COR-L47 (cell line): ENCODE measurements around the gene POLR3C.
"Not testable (repeated sequence)": the region's sequence is repeated elsewhere in the genome, so short reads cannot be mapped to it uniquely, and the experiment has no call there.

Experiments used
- DNase-seq: peaks from one replicate; lab custom pipeline; 2025; lab: John Stamatoyannopoulos, UW

POLR3C gene

GRCh38 chr1:145822779-145823331, 1.1 kb upstream of the POLR3C start:
- DNase-seq, result not testable (repeated sequence)

GRCh38 chr1:145824499-145824842, 471 bp downstream of the POLR3C start:
- DNase-seq, result no peak

- no peak for DNase-seq
These were observed 2.0 kb downstream of the POLR3C start for GRCh38 chr1:145826030-145826429.

GRCh38 chr1:145827966-145828365, 4.0 kb downstream of the POLR3C start:
- no peak for DNase-seq

GRCh38 chr1:145828367-145829026, 4.5 kb downstream of the POLR3C start:
- no peak for DNase-seq

- DNase-seq, result not testable (repeated sequence)
These were observed 6.8 kb downstream of the POLR3C start for GRCh38 chr1:145830810-145831209.

GRCh38 chr1:145837656-145838055, 13.7 kb downstream of the POLR3C start:
- no peak for DNase-seq

GRCh38 chr1:145843031-145843430, 19.0 kb downstream of the POLR3C start:
- no peak for DNase-seq

GRCh38 chr1:145845144-145845513, 21.1 kb downstream of the POLR3C start:
- no peak for DNase-seq

- peak; percentile 64 for DNase-seq
These were observed 21.6 kb downstream of the POLR3C start, which contains the start of gene NUDT17 for GRCh38 chr1:145845514-145846161. Gene NUDT17, plus strand, starts transcription at chr1:145845630. Its CDS starts 11 bp downstream, at chr1:145845641.

- DNase-seq, result no peak
These were observed 22.2 kb downstream of the POLR3C start for GRCh38 chr1:145846201-145846612.

GRCh38 chr1:145847827-145848226, 23.8 kb downstream of the POLR3C start:
- DNase-seq, result no peak

- DNase-seq, result no peak
These were observed 25.6 kb downstream of the POLR3C start for GRCh38 chr1:145849356-145850160.

GRCh38 chr1:145855426-145855948, 31.5 kb downstream of the POLR3C start:
- no peak for DNase-seq

- no peak for DNase-seq
These were observed 33.2 kb downstream of the POLR3C start for GRCh38 chr1:145857170-145857569.

GRCh38 chr1:145858238-145858900, 34.4 kb downstream of the POLR3C start:
- DNase-seq, result peak; percentile 46

- peak; percentile 93 for DNase-seq
These were observed 35.0 kb downstream of the POLR3C start, which contains the start of gene PIAS3 for GRCh38 chr1:145858901-145859490. Gene PIAS3, minus strand, starts transcription at chr1:145859081. Its CDS starts 91 bp downstream, at chr1:145858990.

- DNase-seq, result peak; percentile 79
These were observed 35.6 kb downstream of the POLR3C start for GRCh38 chr1:145859491-145860023.

- DNase-seq, result no peak
These were observed 39.5 kb downstream of the POLR3C start for GRCh38 chr1:145863282-145864018.

GRCh38 chr1:145868232-145868631, 44.2 kb downstream of the POLR3C start:
- DNase-seq, result no peak
